Mesendoderm (in vitro differentiated cells): ENCODE results near the gene LEMD2.

ENCODE experiments used
- DNase-seq: peaks from one replicate; pipeline ENCODE4 v3.0.0; 2013
- H2AK5ac ChIP-seq: 2 replicates; pipeline ENCODE4 v1.6.1; 2013; ENCODE audit warnings: low read length, inconsistent platforms
- H2BK120ac ChIP-seq: 2 replicates; pipeline ENCODE4 v1.6.1; 2013; ENCODE audit warnings: low read depth, mild to moderate bottlenecking, low read length, moderate library complexity, mixed read lengths
- H2BK15ac ChIP-seq: replicated peaks from 2 replicates; pipeline ENCODE4 v1.6.1; 2013; ENCODE audit warnings: low read depth, mild to moderate bottlenecking, moderate library complexity
- H2BK5ac ChIP-seq: 2 replicates; pipeline ENCODE4 v1.6.1; 2013; ENCODE audit warnings: low read length, inconsistent platforms
- H3K18ac ChIP-seq: 2 replicates; pipeline ENCODE4 v1.6.1; 2013; ENCODE audit warnings: mild to moderate bottlenecking, low read length, mixed read lengths
- H3K23ac ChIP-seq: one replicate; pipeline ENCODE4 v1.6.1; 2013; ENCODE audit warnings: low read length
- H3K27ac ChIP-seq: 2 replicates; pipeline ENCODE4 v1.5.1; 2013; ENCODE audit warnings: low read depth, mild to moderate bottlenecking, inconsistent platforms, low read length, moderate library complexity
- H3K27me3 ChIP-seq: 2 replicates; pipeline ENCODE4 v1.6.1; 2013; ENCODE audit warnings: low read length, control low read depth, mild to moderate bottlenecking, inconsistent platforms; ENCODE audit not compliant: insufficient read depth, poor library complexity
- H3K36me3 ChIP-seq: 2 replicates; pipeline ENCODE4 v1.6.1; 2013; ENCODE audit warnings: low read length, inconsistent platforms; ENCODE audit not compliant: control insufficient read depth, insufficient read depth
- H3K4ac ChIP-seq: one replicate; pipeline ENCODE4 v1.6.1; 2013; ENCODE audit warnings: low read depth, mild to moderate bottlenecking, low read length, moderate library complexity
- H3K4me1 ChIP-seq: 2 replicates; pipeline ENCODE4 v1.6.1; 2013; ENCODE audit warnings: low read depth, low read length, inconsistent platforms; ENCODE audit not compliant: control insufficient read depth
- H3K4me2 ChIP-seq: 2 replicates; pipeline ENCODE4 v1.6.1; 2013; ENCODE audit warnings: low read length
- H3K4me3 ChIP-seq: 2 replicates; pipeline ENCODE4 v1.5.1; 2013; ENCODE audit warnings: mild to moderate bottlenecking, low read length
- H3K56ac ChIP-seq: one replicate; pipeline ENCODE4 v1.6.1; 2013; ENCODE audit warnings: low read length
- H3K79me1 ChIP-seq: 2 replicates; pipeline ENCODE4 v1.6.1; 2013; ENCODE audit warnings: low read length, inconsistent platforms
- H3K79me2 ChIP-seq: 2 replicates; pipeline ENCODE4 v1.6.1; 2013; ENCODE audit warnings: mild to moderate bottlenecking, low read length; ENCODE audit not compliant: control insufficient read depth, insufficient read depth
- H3K9ac ChIP-seq: 2 replicates; pipeline ENCODE4 v1.6.1; 2013; ENCODE audit warnings: low read length, inconsistent platforms
- H4K5ac ChIP-seq: one replicate; pipeline ENCODE4 v1.6.1; 2013; ENCODE audit warnings: low read length
- H4K8ac ChIP-seq: one replicate; pipeline ENCODE4 v1.6.1; 2013; ENCODE audit warnings: low read depth, mild to moderate bottlenecking, control low read depth, low read length, moderate library complexity
- WGBS: extraction: QIAGEN DNeasy Blood & Tissue Kit; methylation state at CpG from one replicate; pipeline ENCODE4 v1.1.7; 2013; ENCODE audit warnings: low lambda C conversion rate, missing lambda C conversion rate; ENCODE audit not compliant: insufficient coverage; ENCODE audit errors: extremely low coverage; 5-methylcytosine and 5-hydroxymethylcytosine counted together

Gene LEMD2

GRCh38 chr6:33744001-33744848 is 44.7 kb downstream of the LEMD2 start:
- Histone ChIP-seq H3K4me2 (no peak overlapping the region), H3K27ac (no peak overlapping the region), H2AK5ac (no peak overlapping the region), H3K18ac (peak overlapping the region; percentile 7), H3K79me1 (no peaks in the 10 kb centered on the region), H2BK15ac (no peak overlapping the region), H3K79me2 (no peaks in the 10 kb centered on the region), H3K4ac (peak overlapping the region; percentile 21), H2BK5ac (no peak overlapping the region), H3K4me1 (peaks cover 8% of the 10 kb centered on the region), H2BK120ac (no peak overlapping the region), H3K36me3 (no peaks in the 10 kb centered on the region), H4K8ac (no peak overlapping the region), H3K4me3 (no peak overlapping the region), H3K56ac (peak overlapping the region; percentile 56), H4K5ac (no peak overlapping the region), H3K9ac (no peak overlapping the region), H3K23ac (no peak overlapping the region), H3K27me3 (no peaks in the 10 kb centered on the region)
- DNase-seq, result peak; percentile 82
- WGBS, result no CpG with 5 or more reads among the region's 11 CpGs

GRCh38 chr6:33742837-33743236 is 46.1 kb downstream of the LEMD2 start:
- no CpG with 5 or more reads among the region's 7 CpGs for WGBS

GRCh38 chr6:33742092-33742491 is 46.8 kb downstream of the LEMD2 start:
- no peak overlapping the region for H3K27ac ChIP-seq
- H3K4ac ChIP-seq, result no peak overlapping the region
- no peak overlapping the region for H4K5ac ChIP-seq
- no peaks in the 10 kb centered on the region for H3K79me2 ChIP-seq
- H3K56ac ChIP-seq, result no peak overlapping the region
- H2AK5ac ChIP-seq, result no peak overlapping the region
- H2BK5ac ChIP-seq, result no peak overlapping the region
- no peak overlapping the region for H3K23ac ChIP-seq
- no peak overlapping the region for H3K4me2 ChIP-seq
- no peak overlapping the region for H4K8ac ChIP-seq
- no peak overlapping the region for H2BK15ac ChIP-seq
- H3K4me3 ChIP-seq, result no peak overlapping the region
- H3K9ac ChIP-seq, result no peak overlapping the region
- no CpG with 5 or more reads among the region's 9 CpGs for WGBS
- no peaks in the 10 kb centered on the region for H3K79me1 ChIP-seq
- H2BK120ac ChIP-seq, result no peak overlapping the region
- DNase-seq, result no peak
- H3K27me3 ChIP-seq, result no peaks in the 10 kb centered on the region
- H3K36me3 ChIP-seq, result no peaks in the 10 kb centered on the region
- no peak overlapping the region for H3K18ac ChIP-seq
- peaks cover 8% of the 10 kb centered on the region for H3K4me1 ChIP-seq

More at GRCh38 chr6:33742837-33743236, 46.1 kb downstream of the LEMD2 start:
- no peak overlapping the region for H4K5ac ChIP-seq
- H3K18ac ChIP-seq, result no peak overlapping the region
- peaks cover 8% of the 10 kb centered on the region for H3K4me1 ChIP-seq
- H3K4ac ChIP-seq, result no peak overlapping the region
- no peaks in the 10 kb centered on the region for H3K27me3 ChIP-seq
- no peaks in the 10 kb centered on the region for H3K79me1 ChIP-seq
- H3K79me2 ChIP-seq, result no peaks in the 10 kb centered on the region
- no peak for DNase-seq
- no peak overlapping the region for H2AK5ac ChIP-seq
- no peak overlapping the region for H3K23ac ChIP-seq
- H3K36me3 ChIP-seq, result no peaks in the 10 kb centered on the region
- H3K4me2 ChIP-seq, result no peak overlapping the region
- H3K9ac ChIP-seq, result no peak overlapping the region
- H2BK5ac ChIP-seq, result no peak overlapping the region
- no peak overlapping the region for H3K27ac ChIP-seq
- H3K56ac ChIP-seq, result peak overlapping the region; percentile 69
- no peak overlapping the region for H3K4me3 ChIP-seq
- H2BK15ac ChIP-seq, result no peak overlapping the region
- no peak overlapping the region for H2BK120ac ChIP-seq
- no peak overlapping the region for H4K8ac ChIP-seq

- Histone ChIP-seq H2BK5ac (no peak overlapping the region), H3K18ac (no peak overlapping the region), H3K27me3 (no peaks in the 10 kb centered on the region), H4K8ac (no peak overlapping the region), H4K5ac (no peak overlapping the region), H2AK5ac (no peak overlapping the region), H3K36me3 (no peaks in the 10 kb centered on the region), H3K4me3 (no peak overlapping the region), H3K79me1 (no peaks in the 10 kb centered on the region), H3K27ac (no peak overlapping the region), H3K4me2 (no peak overlapping the region), H3K9ac (no peak overlapping the region), H3K56ac (no peak overlapping the region), H2BK15ac (no peak overlapping the region), H3K4ac (no peak overlapping the region), H2BK120ac (no peak overlapping the region), H3K4me1 (no peaks in the 10 kb centered on the region), H3K23ac (no peak overlapping the region), H3K79me2 (no peaks in the 10 kb centered on the region)
- no CpG with 5 or more reads among the region's 5 CpGs for WGBS
- no peak for DNase-seq
Measured at GRCh38 chr6:33740794-33741193, 48.1 kb downstream of the LEMD2 start.

- Histone ChIP-seq H4K5ac (no peak overlapping the region), H3K4me3 (no peak overlapping the region), H3K4me2 (no peak overlapping the region), H3K79me1 (no peaks in the 10 kb centered on the region), H2BK15ac (no peak overlapping the region), H3K56ac (no peak overlapping the region), H2BK120ac (no peak overlapping the region), H3K79me2 (no peaks in the 10 kb centered on the region), H2AK5ac (no peak overlapping the region), H2BK5ac (no peak overlapping the region), H3K27ac (no peak overlapping the region), H3K9ac (no peak overlapping the region), H3K4ac (no peak overlapping the region), H4K8ac (no peak overlapping the region), H3K4me1 (no peaks in the 10 kb centered on the region), H3K36me3 (no peaks in the 10 kb centered on the region), H3K27me3 (no peaks in the 10 kb centered on the region), H3K18ac (no peak overlapping the region), H3K23ac (no peak overlapping the region)
- WGBS, result no CpG with 5 or more reads among the region's 6 CpGs
- DNase-seq, result no peak
Measured at GRCh38 chr6:33740204-33740608, 48.7 kb downstream of the LEMD2 start.

GRCh38 chr6:33739571-33739970 is 49.4 kb downstream of the LEMD2 start:
- Histone ChIP-seq H3K4me1 (no peaks in the 10 kb centered on the region), H3K79me2 (no peaks in the 10 kb centered on the region), H3K27me3 (no peaks in the 10 kb centered on the region), H2AK5ac (no peak overlapping the region), H3K23ac (no peak overlapping the region), H3K9ac (no peak overlapping the region), H3K4ac (no peak overlapping the region), H3K4me3 (no peak overlapping the region), H3K79me1 (no peaks in the 10 kb centered on the region), H3K27ac (no peak overlapping the region), H2BK15ac (no peak overlapping the region), H4K5ac (no peak overlapping the region), H3K36me3 (no peaks in the 10 kb centered on the region), H3K56ac (no peak overlapping the region), H3K18ac (no peak overlapping the region), H4K8ac (no peak overlapping the region), H2BK120ac (no peak overlapping the region), H3K4me2 (no peak overlapping the region), H2BK5ac (no peak overlapping the region)
- WGBS, result no CpG with 5 or more reads among the region's 5 CpGs
- DNase-seq, result no peak
